ENCODE results near the gene POLR1C.

Gene POLR1C

DNA sequence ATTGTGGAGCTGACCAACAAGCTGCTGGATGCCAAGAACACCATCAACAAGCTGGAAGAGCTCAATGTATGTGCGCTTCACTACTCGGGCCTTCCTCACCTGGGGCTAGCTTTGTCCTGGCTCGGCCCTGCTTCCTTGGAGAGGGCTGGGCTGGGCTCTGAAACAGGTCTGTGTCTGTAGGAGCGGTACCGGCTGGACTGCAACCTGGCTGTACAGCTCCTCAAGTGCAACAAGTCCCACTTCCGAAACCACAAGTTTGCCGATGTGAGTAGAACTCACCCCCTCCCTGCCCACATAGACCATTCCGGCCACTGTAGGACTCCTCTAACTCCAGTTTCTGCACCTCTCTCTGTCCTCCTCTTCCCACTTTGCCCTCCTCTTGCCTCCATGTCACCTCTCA lies 13.4 kb upstream of the POLR1C start:
- Histone ChIP-seq H3K4me2 (ENCODE audit: low read depth, low read length, poor library complexity, severe bottlenecking) (no peak overlapping the region), H3K9me2 (replicated peaks; ENCODE audit: low read depth, low read length) (no peaks in the 10 kb centered on the region), H4K20me1 (ENCODE audit: insufficient read depth, low read length, poor library complexity, severe bottlenecking) (no peaks in the 10 kb centered on the region), H3K9ac (ENCODE audit: low read depth, low read length, poor library complexity, severe bottlenecking) (no peak overlapping the region), H3K79me2 (ENCODE audit: insufficient read depth, low read length) (no peaks in the 10 kb centered on the region), H2AFZ (ENCODE audit: low read length) (no peak overlapping the region), H3K4me1 (ENCODE audit: insufficient read depth, low read length, poor library complexity, severe bottlenecking) (no peaks in the 10 kb centered on the region), H3K4me3 (ENCODE audit: low read length, poor library complexity, severe bottlenecking) (no peak overlapping the region), H3K9me3 (ENCODE audit: insufficient read depth, low read depth, low read length) (no peaks in the 10 kb centered on the region), H3K27me3 (ENCODE audit: insufficient read depth, low read length, poor library complexity, severe bottlenecking) (no peaks in the 10 kb centered on the region), H3K36me3 (ENCODE audit: insufficient read depth, low read length) (peaks cover 60% of the 10 kb centered on the region; the same call in 1 of the 2 replicates), H3F3A (ENCODE audit: low read depth) (no peaks in the 10 kb centered on the region)
- TF ChIP-seq EZH2phosphoT487 (IDR thresholded peaks at IDR 0.05; ENCODE audit: borderline replicate concordance) (no peak), CTCF (conservative IDR thresholded peaks at IDR 0.05; ENCODE audit: low read length) (no peak)

DNA sequence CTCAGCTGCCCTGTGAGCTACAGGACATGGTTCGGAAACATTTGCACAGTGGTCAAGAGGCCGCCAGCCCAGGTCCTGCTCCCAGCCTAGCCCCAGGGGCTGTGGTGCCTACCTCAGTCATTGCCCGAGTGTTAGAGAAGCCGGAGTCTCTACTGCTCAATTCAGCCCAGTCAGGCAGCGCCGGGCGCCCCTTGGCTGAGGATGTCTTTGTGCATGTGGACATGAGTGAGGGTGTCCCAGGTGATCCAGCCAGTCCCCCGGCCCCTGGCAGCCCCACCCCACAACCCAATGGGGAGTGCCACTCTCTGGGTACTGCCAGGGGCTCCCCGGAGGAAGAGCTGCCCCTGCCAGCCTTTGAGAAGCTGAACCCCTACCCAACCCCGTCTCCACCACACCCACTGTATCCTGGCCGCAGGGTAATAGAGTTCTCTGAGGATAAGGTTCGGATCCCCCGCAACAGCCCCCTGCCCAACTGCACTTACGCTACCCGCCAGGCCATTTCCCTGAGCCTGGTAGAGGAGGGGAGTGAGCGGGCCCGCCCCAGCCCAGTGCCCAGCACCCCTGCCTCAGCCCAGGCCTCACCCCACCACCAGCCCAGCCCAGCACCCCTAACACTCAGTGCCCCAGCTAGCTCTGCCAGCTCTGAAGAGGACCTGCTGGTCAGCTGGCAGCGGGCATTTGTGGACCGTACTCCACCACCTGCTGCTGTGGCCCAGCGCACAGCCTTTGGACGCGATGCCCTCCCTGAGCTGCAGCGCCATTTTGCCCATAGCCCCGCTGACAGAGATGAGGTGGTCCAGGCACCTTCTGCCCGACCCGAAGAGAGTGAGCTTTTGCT lies 11.9 kb upstream of the POLR1C start:
- H3K4me2 ChIP-seq (ENCODE audit: low read depth, low read length, poor library complexity, severe bottlenecking) = no peak overlapping the region
- no peaks in the 10 kb centered on the region for H3K9me2 ChIP-seq (replicated peaks; ENCODE audit: low read depth, low read length)
- no peak overlapping the region for H3K4me3 ChIP-seq (ENCODE audit: low read length, poor library complexity, severe bottlenecking)
- no peak for TF ChIP-seq CTCF (conservative IDR thresholded peaks at IDR 0.05; ENCODE audit: low read length)
- no peak for TF ChIP-seq EZH2phosphoT487 (IDR thresholded peaks at IDR 0.05; ENCODE audit: borderline replicate concordance)
- no peaks in the 10 kb centered on the region for H3K27me3 ChIP-seq (ENCODE audit: insufficient read depth, low read length, poor library complexity, severe bottlenecking)
- no peaks in the 10 kb centered on the region for H3K4me1 ChIP-seq (ENCODE audit: insufficient read depth, low read length, poor library complexity, severe bottlenecking)
- H2AFZ ChIP-seq (ENCODE audit: low read length) = no peak overlapping the region
- H3K9me3 ChIP-seq (ENCODE audit: insufficient read depth, low read depth, low read length) = no peaks in the 10 kb centered on the region
- H4K20me1 ChIP-seq (ENCODE audit: insufficient read depth, low read length, poor library complexity, severe bottlenecking) = no peaks in the 10 kb centered on the region
- no peaks in the 10 kb centered on the region for H3F3A ChIP-seq (ENCODE audit: low read depth)
- H3K79me2 ChIP-seq (ENCODE audit: insufficient read depth, low read length) = no peaks in the 10 kb centered on the region
- no peak overlapping the region for H3K9ac ChIP-seq (ENCODE audit: low read depth, low read length, poor library complexity, severe bottlenecking)
- peaks cover 44% of the 10 kb centered on the region; the same call in 1 of the 2 replicates for H3K36me3 ChIP-seq (ENCODE audit: insufficient read depth, low read length)

- Histone ChIP-seq H3K9ac (ENCODE audit: low read depth, low read length, poor library complexity, severe bottlenecking) (no peak overlapping the region), H3K9me3 (ENCODE audit: insufficient read depth, low read depth, low read length) (no peaks in the 10 kb centered on the region)
These were observed 11.2 kb upstream of the POLR1C start for GRCh38 chr6:43505718-43506117.

More at GRCh38 chr6:43505718-43506117, 11.2 kb upstream of the POLR1C start:
- Histone ChIP-seq H2AFZ (ENCODE audit: low read length) (no peak overlapping the region), H3K4me3 (ENCODE audit: low read length, poor library complexity, severe bottlenecking) (no peak overlapping the region), H3K9me2 (replicated peaks; ENCODE audit: low read depth, low read length) (no peaks in the 10 kb centered on the region), H4K20me1 (ENCODE audit: insufficient read depth, low read length, poor library complexity, severe bottlenecking) (no peaks in the 10 kb centered on the region), H3K4me2 (ENCODE audit: low read depth, low read length, poor library complexity, severe bottlenecking) (no peak overlapping the region), H3K27me3 (ENCODE audit: insufficient read depth, low read length, poor library complexity, severe bottlenecking) (no peaks in the 10 kb centered on the region), H3K36me3 (ENCODE audit: insufficient read depth, low read length) (peaks cover 37% of the 10 kb centered on the region; the same call in 1 of the 2 replicates), H3K4me1 (ENCODE audit: insufficient read depth, low read length, poor library complexity, severe bottlenecking) (no peaks in the 10 kb centered on the region), H3F3A (ENCODE audit: low read depth) (no peaks in the 10 kb centered on the region), H3K79me2 (ENCODE audit: insufficient read depth, low read length) (no peaks in the 10 kb centered on the region)
- TF ChIP-seq CTCF (conservative IDR thresholded peaks at IDR 0.05; ENCODE audit: low read length) = no peak
- TF ChIP-seq EZH2phosphoT487 (IDR thresholded peaks at IDR 0.05; ENCODE audit: borderline replicate concordance) = no peak
